ENCODE results near the gene ING5.

Gene ING5

GRCh38 chr2:241706537-241706936, 4.7 kb downstream of the ING5 start:
- DNase-seq (ENCODE audit: low spot score) = no peak

- DNase-seq (ENCODE audit: low spot score) = no peak
Measured at GRCh38 chr2:241708879-241709278, 7.0 kb downstream of the ING5 start.

- no peak for DNase-seq (ENCODE audit: low spot score)
Measured at GRCh38 chr2:241719093-241719492, 17.3 kb downstream of the ING5 start.

- no peak for DNase-seq (ENCODE audit: low spot score)
Measured at GRCh38 chr2:241720099-241720498, 18.3 kb downstream of the ING5 start.

GRCh38 chr2:241720560-241720959, 18.7 kb downstream of the ING5 start:
- no peak for DNase-seq (ENCODE audit: low spot score)

- DNase-seq (ENCODE audit: low spot score) = no peak
Measured at GRCh38 chr2:241721852-241722251, 20.0 kb downstream of the ING5 start.

- no peak for DNase-seq (ENCODE audit: low spot score)
Measured at GRCh38 chr2:241722896-241723454, 21.1 kb downstream of the ING5 start.

GRCh38 chr2:241724259-241724974, 22.6 kb downstream of the ING5 start:
- DNase-seq (ENCODE audit: low spot score) = no peak

GRCh38 chr2:241724975-241725870, 23.4 kb downstream of the ING5 start:
- DNase-seq (ENCODE audit: low spot score) = no peak

GRCh38 chr2:241726459-241726858, 24.6 kb downstream of the ING5 start:
- DNase-seq (ENCODE audit: low spot score) = no peak

GRCh38 chr2:241728000-241728399, 26.2 kb downstream of the ING5 start:
- no peak for DNase-seq (ENCODE audit: low spot score)

GRCh38 chr2:241728627-241729026, 26.8 kb downstream of the ING5 start:
- DNase-seq (ENCODE audit: low spot score) = no peak

GRCh38 chr2:241729868-241730267, 28.0 kb downstream of the ING5 start:
- DNase-seq (ENCODE audit: low spot score) = no peak

GRCh38 chr2:241730671-241731293, 28.9 kb downstream of the ING5 start:
- no peak for DNase-seq (ENCODE audit: low spot score)

GRCh38 chr2:241732513-241733186, 30.8 kb downstream of the ING5 start:
- DNase-seq (ENCODE audit: low spot score) = peak; percentile 58

GRCh38 chr2:241733391-241734207, 31.8 kb downstream of the ING5 start:
- no peak for DNase-seq (ENCODE audit: low spot score)

GRCh38 chr2:241734208-241734466, 32.3 kb downstream of the ING5 start:
- DNase-seq (ENCODE audit: low spot score) = no peak

GRCh38 chr2:241734467-241735208, 32.8 kb downstream of the ING5 start, which contains the start of gene D2HGDH:
D2HGDH (plus strand) TSS chr2:241734630; CDS start chr2:241735225, 595 bp downstream.
- peak; percentile 96 for DNase-seq (ENCODE audit: low spot score)

- DNase-seq (ENCODE audit: low spot score) = no peak
Measured at GRCh38 chr2:241736111-241736510, 34.3 kb downstream of the ING5 start.

- DNase-seq (ENCODE audit: low spot score) = no peak
Measured at GRCh38 chr2:241738040-241738686, 36.3 kb downstream of the ING5 start.

Measured in ecto neural progenitor cell (in vitro differentiated cells).